Uterus (tissue), 2 donors: ENCODE data around the gene RAP1GAP.

Experiments
- POLR2A ChIP-seq, 2 donors: fragments of 450-650 bp; IDR thresholded peaks; one replicate each; pipeline ENCODE4 v1.6.1; 2016; ENCODE audit warnings: antibody characterized with exemption in 2 of 2, mild to moderate bottlenecking in 1 of 2, moderate library complexity in 1 of 2
- TF ChIP-seq, protein P1 (sequence below), 4 experiments: fragments of 200-600 bp in 2 of 4; fragments of 450-650 bp in 2 of 4; sonication (generic) in 2 of 4; IDR thresholded peaks; one replicate each; pipeline ENCODE4 v1.5.1; 2016 to 2019; ENCODE audit warnings: antibody characterized with exemption in 4 of 4, mild to moderate bottlenecking in 2 of 4, moderate library complexity in 1 of 4

DNA sequence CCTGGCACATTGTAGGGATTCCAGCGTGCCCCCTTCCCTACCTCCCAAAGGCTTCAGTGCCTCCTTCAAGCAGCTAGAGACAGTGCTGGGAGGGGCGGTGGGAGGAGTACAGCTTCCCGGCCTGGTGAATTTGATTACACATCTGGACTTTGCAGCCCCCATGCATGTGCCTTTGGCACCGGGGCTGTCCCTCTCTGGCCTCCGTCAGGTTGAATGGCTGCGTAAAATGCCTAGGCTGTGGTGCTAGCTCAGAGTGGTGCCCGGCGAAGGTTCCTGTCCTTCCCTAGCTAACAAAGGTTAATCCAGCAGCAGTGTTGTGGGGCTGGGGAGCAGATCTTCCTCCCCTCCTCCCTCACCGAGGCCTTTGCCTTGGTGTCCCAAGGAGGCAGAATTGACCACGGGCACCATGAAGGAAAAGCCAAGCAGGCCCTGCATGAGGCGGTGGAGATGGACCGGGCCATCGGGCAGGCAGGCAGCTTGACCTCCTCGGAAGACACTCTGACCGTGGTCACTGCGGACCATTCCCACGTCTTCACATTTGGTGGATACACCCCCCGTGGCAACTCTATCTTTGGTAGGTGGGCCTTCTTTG lies 93.7 kb downstream of the RAP1GAP start:
- TF ChIP-seq, protein P1, sequence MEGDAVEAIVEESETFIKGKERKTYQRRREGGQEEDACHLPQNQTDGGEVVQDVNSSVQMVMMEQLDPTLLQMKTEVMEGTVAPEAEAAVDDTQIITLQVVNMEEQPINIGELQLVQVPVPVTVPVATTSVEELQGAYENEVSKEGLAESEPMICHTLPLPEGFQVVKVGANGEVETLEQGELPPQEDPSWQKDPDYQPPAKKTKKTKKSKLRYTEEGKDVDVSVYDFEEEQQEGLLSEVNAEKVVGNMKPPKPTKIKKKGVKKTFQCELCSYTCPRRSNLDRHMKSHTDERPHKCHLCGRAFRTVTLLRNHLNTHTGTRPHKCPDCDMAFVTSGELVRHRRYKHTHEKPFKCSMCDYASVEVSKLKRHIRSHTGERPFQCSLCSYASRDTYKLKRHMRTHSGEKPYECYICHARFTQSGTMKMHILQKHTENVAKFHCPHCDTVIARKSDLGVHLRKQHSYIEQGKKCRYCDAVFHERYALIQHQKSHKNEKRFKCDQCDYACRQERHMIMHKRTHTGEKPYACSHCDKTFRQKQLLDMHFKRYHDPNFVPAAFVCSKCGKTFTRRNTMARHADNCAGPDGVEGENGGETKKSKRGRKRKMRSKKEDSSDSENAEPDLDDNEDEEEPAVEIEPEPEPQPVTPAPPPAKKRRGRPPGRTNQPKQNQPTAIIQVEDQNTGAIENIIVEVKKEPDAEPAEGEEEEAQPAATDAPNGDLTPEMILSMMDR (IDR thresholded peaks at IDR 0.05), result no peak
- no peak for TF ChIP-seq POLR2A (IDR thresholded peaks at IDR 0.05)
